ENCODE results near the gene SPTBN1. TPM values are rescaled to one million over a fixed set of nuclear protein-coding genes. Genes with fewer than 3 reads are reported as not detected.
A peak's percentile ranks its signal among the peaks of the same experiment; 100 is the strongest.

The SPTBN1 gene
- total and polyA plus RNA-seq, 2 of the 13 experiments (the other 11 are each of a cell fraction or from before 2014, with no cell fraction given): 123 to 299 TPM

- TF ChIP-seq ZNF564 (CRISPR knock-in tag; IDR thresholded peaks at IDR 0.05): peak; percentile 67; the same call in 1 of the 2 replicates
- no peak for TF ChIP-seq HNRNPUL1 (IDR thresholded peaks at IDR 0.05; ENCODE audit: low read depth, low read length)
- TF ChIP-seq ZNF670 (CRISPR knock-in tag; IDR thresholded peaks at IDR 0.05; ENCODE audit: borderline replicate concordance): peak; percentile 94
- TF ChIP-seq MED1 (CRISPR knock-in tag; IDR thresholded peaks at IDR 0.05): peak; percentile 96
- TF ChIP-seq CTCF (CRISPR knock-in tag; IDR thresholded peaks at IDR 0.05): peak; percentile 9; the same call in 1 of the 2 replicates
- no peak for TF ChIP-seq RNF219 (CRISPR knock-in tag; IDR thresholded peaks at IDR 0.05)
- peak; percentile 96 for TF ChIP-seq HOMEZ (CRISPR knock-in tag; IDR thresholded peaks at IDR 0.05; ENCODE audit: low read depth)
- TF ChIP-seq ZNF251 (CRISPR knock-in tag; IDR thresholded peaks at IDR 0.05): no peak
- peak; percentile 88 for TF ChIP-seq ERF (CRISPR knock-in tag; IDR thresholded peaks at IDR 0.05)
- TF ChIP-seq CC2D1A (CRISPR knock-in tag; IDR thresholded peaks at IDR 0.05): no peak
- TF ChIP-seq ZNF136 (CRISPR knock-in tag; IDR thresholded peaks at IDR 0.05; ENCODE audit: low read depth): peak; percentile 98; the same call in 1 of the 2 replicates
- no peak for TF ChIP-seq ZNF280D (CRISPR knock-in tag; IDR thresholded peaks at IDR 0.05)
- TF ChIP-seq CEBPG (CRISPR knock-in tag; IDR thresholded peaks at IDR 0.05): peak; percentile 100
- no peak for TF ChIP-seq PRMT3 (CRISPR knock-in tag; IDR thresholded peaks at IDR 0.05; ENCODE audit: borderline replicate concordance, low read depth)
- peak; percentile 63; the same call in 1 of the 2 replicates for TF ChIP-seq ARNT2 (CRISPR knock-in tag; IDR thresholded peaks at IDR 0.05; ENCODE audit: low read depth)
- no peak for TF ChIP-seq CREB1 (IDR thresholded peaks at IDR 0.05)
- peak; percentile 76; the same call in 1 of the 2 replicates for TF ChIP-seq CREB1 (CRISPR knock-in tag; IDR thresholded peaks at IDR 0.05)
- peak; percentile 18; the same call in 1 of the 2 replicates for TF ChIP-seq ZNF121 (CRISPR knock-in tag; IDR thresholded peaks at IDR 0.05)
Measured at GRCh38 chr2:54669677-54670484, 213.8 kb downstream of the SPTBN1 start (continued).
